SK-N-SH (cell line): ENCODE measurements around the gene BIRC5. TPM values are rescaled to one million over a fixed set of nuclear protein-coding genes. Genes with fewer than 3 reads are reported as not detected.

Experiments used
- CTCF ChIA-PET: fragments of 300-600, 350-600 bp; formaldehyde crosslinking; extraction: SDS; loops from one replicate; lab custom pipeline; 2021; lab: Yijun Ruan, JAX
- POLR2A ChIA-PET: fragments of 350-600 bp; sonication (Branson Sonifier 250); formaldehyde crosslinking; extraction: SDS; loops from one replicate; lab custom pipeline; 2020; ENCODE audit warnings: antibody characterized with exemption, inconsistent platforms; lab: Yijun Ruan, JAX
- DNase-seq: peaks from one replicate; pipeline ENCODE4 v3.0.0; 2012
- H2AFZ ChIP-seq: fragments of 200-600 bp; sonication (generic); 2 replicates; pipeline ENCODE4 v1.8.1; 2016; ENCODE audit warnings: antibody characterized with exemption, mild to moderate bottlenecking, low read depth
- H3F3A ChIP-seq: fragments of 200-600 bp; sonication (generic); replicated peaks from 2 replicates; pipeline ENCODE3; 2016; ENCODE audit warnings: antibody characterized with exemption, mild to moderate bottlenecking; ENCODE audit not compliant: insufficient read depth
- H3K27ac ChIP-seq, 2 experiments: fragments of 200-500 bp in 1 of 2; fragments of 200-600 bp in 1 of 2; sonication (Bioruptor generic) in 1 of 2; sonication (generic), shearing (Covaris generic) in 1 of 2; 2 replicates each; pipeline versions ENCODE4 v1.5.1 to v1.6.1; 2014 to 2016; ENCODE audit warnings: low read depth in 2 of 2, inconsistent platforms in 1 of 2, low read length in 1 of 2, mild to moderate bottlenecking in 1 of 2, mixed read lengths in 1 of 2
- H3K27me3 ChIP-seq: fragments of 200-600 bp; sonication (generic), shearing (Covaris generic); 2 replicates; pipeline ENCODE4 v1.6.1; 2016; ENCODE audit warnings: mixed run types; ENCODE audit not compliant: insufficient read depth
- H3K36me3 ChIP-seq, 2 experiments: fragments of 200-500 bp in 1 of 2; fragments of 200-600 bp in 1 of 2; sonication (Bioruptor generic) in 1 of 2; sonication (generic) in 1 of 2; replicated peaks in 1 of 2; 2 replicates each; pipeline versions ENCODE3 to v1.5.1; 2014 to 2016; ENCODE audit warnings: low read length in 1 of 2, mild to moderate bottlenecking in 1 of 2; ENCODE audit not compliant: insufficient read depth in 2 of 2, control insufficient read depth in 1 of 2
- H3K4me1 ChIP-seq, 2 experiments: fragments of 200-500 bp in 1 of 2; fragments of 200-600 bp in 1 of 2; sonication (Bioruptor generic) in 1 of 2; sonication (generic), shearing (Covaris generic) in 1 of 2; 2 replicates each; pipeline versions ENCODE4 v1.5.1 to v1.6.1; 2014 to 2016; ENCODE audit warnings: low read depth in 1 of 2, low read length in 1 of 2, mixed run types in 1 of 2; ENCODE audit not compliant: insufficient read depth in 2 of 2, control insufficient read depth in 1 of 2
- H3K4me2 ChIP-seq: fragments of 200-600 bp; sonication (generic), shearing (Covaris generic); 2 replicates; pipeline ENCODE4 v1.6.1; 2017; ENCODE audit warnings: mixed run types
- H3K4me3 ChIP-seq, 2 experiments: fragments of 200-500 bp in 1 of 2; fragments of 200-600 bp in 1 of 2; sonication (Bioruptor generic) in 1 of 2; sonication (generic), shearing (Covaris generic) in 1 of 2; 2 replicates each; pipeline versions ENCODE4 v1.5.1 to v1.8.1; 2014 to 2016; ENCODE audit warnings: low read depth in 2 of 2, inconsistent platforms in 1 of 2, low read length in 1 of 2, mild to moderate bottlenecking in 1 of 2, mixed read lengths in 1 of 2, moderate library complexity in 1 of 2
- H3K79me2 ChIP-seq: fragments of 200-600 bp; sonication (generic); 2 replicates; pipeline ENCODE4 v1.8.1; 2017; ENCODE audit warnings: mild to moderate bottlenecking; ENCODE audit not compliant: insufficient read depth
- H3K9ac ChIP-seq: fragments of 200-600 bp; sonication (generic); 2 replicates; pipeline ENCODE4 v1.6.1; 2017; ENCODE audit warnings: mixed run types
- H3K9me2 ChIP-seq: fragments of 200-600 bp; sonication (generic); 2 replicates; pipeline ENCODE4 v1.6.1; 2017; ENCODE audit warnings: mixed run types
- H3K9me3 ChIP-seq: fragments of 200-600 bp; sonication (generic); 2 replicates; pipeline ENCODE4 v1.6.1; 2017; ENCODE audit warnings: mixed run types, mild to moderate bottlenecking, moderate library complexity
- H4K20me1 ChIP-seq: fragments of 200-600 bp; sonication (generic); 2 replicates; pipeline ENCODE4 v1.6.1; 2017; ENCODE audit warnings: mild to moderate bottlenecking, mixed run types; ENCODE audit not compliant: insufficient read depth
- EP300 ChIP-seq, 2 experiments: IDR thresholded peaks; 2 replicates each; pipeline versions ENCODE4 v1.4.0 to v1.6.1; 2012; ENCODE audit warnings: borderline replicate concordance in 1 of 2, low read depth in 1 of 2, low read length in 1 of 2
- EZH2phosphoT487 ChIP-seq: fragments of 200-600 bp; sonication (generic); IDR thresholded peaks from 2 replicates; pipeline ENCODE4 v1.6.1; 2017; ENCODE audit warnings: low read depth, mixed run types, mild to moderate bottlenecking, antibody characterized with exemption, moderate library complexity, borderline replicate concordance
- GABPA ChIP-seq: IDR thresholded peaks from 2 replicates; pipeline ENCODE4 v1.4.0; 2012; ENCODE audit warnings: low read depth, mild to moderate bottlenecking
- GATA2 ChIP-seq: sonication (generic); formaldehyde crosslinking; IDR thresholded peaks from 2 replicates; pipeline ENCODE4 v1.5.0; 2020; ENCODE audit warnings: mild to moderate bottlenecking, missing genetic modification reagents
- JUND ChIP-seq: IDR thresholded peaks from 2 replicates; pipeline ENCODE4 v1.4.0; 2012
- MEF2A ChIP-seq: IDR thresholded peaks from 2 replicates; pipeline ENCODE4 v1.4.0; 2012; ENCODE audit warnings: low read depth, borderline replicate concordance
- MXI1 ChIP-seq: IDR thresholded peaks from 2 replicates; pipeline ENCODE4 v1.6.1; 2012; ENCODE audit warnings: mild to moderate bottlenecking, low read depth, low read length, improper control_type of control experiment
- NFIC ChIP-seq: IDR thresholded peaks from 2 replicates; pipeline ENCODE4 v1.4.0; 2012; ENCODE audit warnings: borderline replicate concordance
- POLR2AphosphoS5 ChIP-seq: IDR thresholded peaks from 2 replicates; pipeline ENCODE4 v1.6.1; 2012; ENCODE audit warnings: low read depth, low read length
- RAD21 ChIP-seq: IDR thresholded peaks from 2 replicates; pipeline ENCODE4 v1.6.1; 2012; ENCODE audit warnings: mild to moderate bottlenecking, low read length
- RFX5 ChIP-seq: IDR thresholded peaks from 2 replicates; pipeline ENCODE4 v1.6.1; 2012; ENCODE audit warnings: mild to moderate bottlenecking, improper control_type of control experiment, low read length
- SIN3A ChIP-seq: IDR thresholded peaks from 2 replicates; pipeline ENCODE4 v1.6.1; 2012; ENCODE audit warnings: low read depth, mild to moderate bottlenecking, low read length, moderate library complexity, borderline replicate concordance
- TAF1 ChIP-seq: IDR thresholded peaks from 2 replicates; pipeline ENCODE4 v1.6.1; 2012; ENCODE audit warnings: low read depth, mild to moderate bottlenecking, low read length, moderate library complexity, borderline replicate concordance
- TCF12 ChIP-seq: IDR thresholded peaks from 2 replicates; pipeline ENCODE4 v1.4.0; 2012
- TEAD4 ChIP-seq: IDR thresholded peaks from 2 replicates; pipeline ENCODE4 v1.4.0; 2012; ENCODE audit warnings: mild to moderate bottlenecking, borderline replicate concordance; ENCODE audit not compliant: insufficient read depth
- YY1 ChIP-seq: IDR thresholded peaks from 2 replicates; pipeline ENCODE4 v1.4.0; 2012; ENCODE audit warnings: low read depth, mild to moderate bottlenecking
- WGBS: methylation state at CpG from one replicate; pipeline ENCODE4 v1.1.6; 2017; ENCODE audit warnings: low lambda C conversion rate; 5-methylcytosine and 5-hydroxymethylcytosine counted together
- polyA plus RNA-seq, 3 experiments: library from polyadenylated mRNA; depleted of rRNA; stranded (reverse); fragments of >200 nt; gene quantifications; 2 replicates each; pipeline ENCODE4 v1.2.3, GENCODE V29; 2012
- TF ChIP-seq, protein P1 (sequence below): IDR thresholded peaks from 2 replicates; pipeline ENCODE4; 2012
- TF ChIP-seq, protein P2 (sequence below): IDR thresholded peaks from 2 replicates; pipeline ENCODE4 v1.4.0; 2012; ENCODE audit warnings: low read depth, borderline replicate concordance

The BIRC5 gene
- polyA plus RNA-seq, 1 of the 3 experiments (the other 2 are of a cell fraction) = 31.4 TPM

DNA sequence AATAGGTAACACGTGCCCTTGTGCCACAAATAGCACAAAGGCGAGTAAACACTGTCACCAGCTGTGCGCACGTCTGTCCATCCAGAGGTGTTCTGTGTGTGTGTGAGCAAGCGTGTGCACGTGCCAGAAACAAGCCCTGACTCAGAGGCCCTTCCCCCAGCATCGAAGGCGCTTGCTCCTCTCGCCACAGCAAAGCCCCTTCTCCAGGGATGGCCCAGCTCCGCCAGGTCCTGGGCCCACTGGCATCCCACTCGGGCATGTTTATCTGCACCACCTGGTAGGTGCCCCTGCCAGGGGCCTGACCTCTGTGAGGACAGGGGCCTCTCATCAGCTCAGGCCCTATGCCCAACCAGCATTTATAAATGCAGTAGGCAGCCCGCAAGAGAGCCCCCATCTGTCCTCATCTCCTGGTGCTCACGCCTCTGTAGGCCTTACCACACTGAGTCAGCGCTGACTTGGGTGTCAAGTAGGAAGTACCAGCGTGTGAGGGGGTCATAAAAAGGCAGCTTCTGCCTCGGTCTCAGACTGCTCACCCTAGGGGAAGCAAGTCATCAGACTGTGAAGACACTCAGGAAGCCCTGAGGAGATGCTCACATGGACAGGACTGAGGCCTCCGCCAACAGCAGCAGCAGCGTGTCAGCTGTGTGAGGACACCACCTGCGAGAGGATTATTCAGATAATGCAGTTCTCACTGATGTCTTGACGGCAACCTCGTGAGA lies 28.1 kb downstream of the BIRC5 start:
- Histone ChIP-seq H3K9me2 (no peaks in the 10 kb centered on the region), H3K4me3 (no peak overlapping the region), H3F3A (no peaks in the 10 kb centered on the region), H3K4me1 (peaks cover 0 to 19% of the 10 kb centered on the region in 2 experiments; a peak in 1 of 4 replicates), H4K20me1 (no peaks in the 10 kb centered on the region), H2AFZ (no peak overlapping the region), H3K27me3 (no peaks in the 10 kb centered on the region), H3K79me2 (no peaks in the 10 kb centered on the region), H3K36me3 (no peaks in the 10 kb centered on the region), H3K9me3 (0 out of 2 replicates have a peak, but pooled peaks cover 6% of the 10 kb centered on the region), H3K4me2 (no peak overlapping the region), H3K27ac (no peak overlapping the region), H3K9ac (no peak overlapping the region)
- ChIA-PET POLR2A (no interaction called here), CTCF (interaction anchor here (0.7 to 3.6 kb wide), 6 partner anchors 9 to 180 kb away, joined by 3 to 50 read pairs (median 4); no protein-coding TSS in a partner anchor)
- TF ChIP-seq EZH2phosphoT487 (no peak), GABPA (no peak), RAD21 (no peak)
- WGBS = 79% methylated on average over 21 of the region's 21 CpGs
- no peak for DNase-seq

GRCh38 chr17:78247304-78247703 lies 33.3 kb downstream of the BIRC5 start:
- H3K9me3 ChIP-seq = 0 out of 2 replicates have a peak, but pooled peaks cover 6% of the 10 kb centered on the region
- no peak for TF ChIP-seq EZH2phosphoT487
- no peak for TF ChIP-seq MEF2A
- TF ChIP-seq TCF12 = no peak
- no peak for TF ChIP-seq NFIC
- no peak for TF ChIP-seq SIN3A
- TF ChIP-seq POLR2AphosphoS5 = no peak
- no peak for TF ChIP-seq GATA2
- H4K20me1 ChIP-seq = no peaks in the 10 kb centered on the region
- CTCF ChIA-PET = interaction anchor here (0.7 to 8.9 kb wide), 8 partner anchors 8 to 162 kb away, joined by 3 to 196 read pairs (median 4); no protein-coding TSS in a partner anchor
- peaks cover 0 to 34% of the 10 kb centered on the region in 2 experiments; a peak in 1 of 4 replicates for H3K4me1 ChIP-seq
- H3K4me2 ChIP-seq = no peak overlapping the region
- no peaks in the 10 kb centered on the region for H3K79me2 ChIP-seq
- H3K9me2 ChIP-seq = no peaks in the 10 kb centered on the region
- no peak for DNase-seq
- POLR2A ChIA-PET = no interaction called here
- no peaks in the 10 kb centered on the region for H3K36me3 ChIP-seq
- no peak overlapping the region for H3K9ac ChIP-seq
- no peak overlapping the region for H3K4me3 ChIP-seq
- H3F3A ChIP-seq = peaks cover 7% of the 10 kb centered on the region
- H3K27ac ChIP-seq = no peak overlapping the region
- H2AFZ ChIP-seq = no peak overlapping the region
- H3K27me3 ChIP-seq = no peaks in the 10 kb centered on the region
- 86% methylated on average over 8 of the region's 8 CpGs for WGBS

DNA sequence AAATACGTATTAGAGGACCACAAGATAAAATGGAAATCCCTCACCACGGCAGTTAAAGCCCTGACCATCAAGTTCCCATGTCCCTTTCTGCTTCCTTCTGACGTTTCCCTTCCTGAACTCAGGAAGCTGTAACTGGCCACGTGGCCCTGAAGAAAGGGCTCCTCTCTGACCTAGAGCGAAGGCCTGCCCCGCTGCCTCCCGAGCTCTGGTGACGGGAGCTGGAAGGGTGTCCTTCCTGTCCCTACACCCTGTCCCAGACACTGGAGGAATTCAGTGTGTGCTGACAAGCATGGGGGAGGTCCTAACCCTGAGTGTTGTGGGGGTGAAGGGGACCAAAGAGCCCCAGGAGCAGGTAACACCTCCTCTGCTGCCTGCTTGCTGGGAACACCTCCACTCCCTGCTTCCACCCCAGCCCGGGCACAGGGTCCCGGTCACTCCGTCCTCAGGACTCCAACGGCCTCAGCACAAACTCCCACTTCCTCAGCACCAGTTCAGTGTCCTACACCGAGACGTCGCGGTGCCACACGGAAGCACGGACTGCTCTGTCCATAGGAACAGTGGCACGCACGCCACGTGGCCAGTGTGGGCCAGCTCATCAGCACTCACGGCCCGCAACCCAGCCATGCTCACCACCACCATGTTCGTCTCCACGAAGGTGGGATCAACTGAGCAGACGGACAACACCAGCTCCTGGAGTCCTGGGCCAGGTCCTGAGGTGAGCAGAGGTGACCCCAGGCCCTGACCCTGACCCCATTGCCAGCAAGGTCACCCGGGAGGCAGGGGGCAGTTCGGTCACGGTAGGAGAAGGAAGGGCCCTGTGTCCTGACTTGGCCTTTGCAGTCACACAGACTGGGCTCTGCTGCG lies 34.2 kb downstream of the BIRC5 start:
- Histone ChIP-seq H3K36me3 (no peaks in the 10 kb centered on the region), H4K20me1 (no peaks in the 10 kb centered on the region), H3F3A (peaks cover 7% of the 10 kb centered on the region), H3K4me1 (peaks cover 0 to 43% of the 10 kb centered on the region in 2 experiments; a peak in 1 of 4 replicates), H3K4me2 (no peak overlapping the region), H3K79me2 (no peaks in the 10 kb centered on the region), H3K9ac (no peak overlapping the region), H3K9me2 (no peaks in the 10 kb centered on the region), H3K27ac (no peak overlapping the region), H3K27me3 (no peaks in the 10 kb centered on the region), H3K4me3 (no peak overlapping the region), H3K9me3 (0 out of 2 replicates have a peak, but pooled peaks cover 6% of the 10 kb centered on the region), H2AFZ (no peak overlapping the region)
- 84% methylated on average over 30 of the region's 30 CpGs for WGBS
- no peak for DNase-seq
- CTCF ChIA-PET = interaction anchor here (0.9 to 8.9 kb wide), 12 partner anchors 9 to 175 kb away, joined by 3 to 196 read pairs (median 44); partner anchors contain the start of genes AFMID and TK1
- POLR2A ChIA-PET = interaction anchor here (2.1 kb wide), 1 partner anchor 23 kb away, joined by 4 read pairs; no protein-coding TSS in a partner anchor
- TF ChIP-seq, protein P1, sequence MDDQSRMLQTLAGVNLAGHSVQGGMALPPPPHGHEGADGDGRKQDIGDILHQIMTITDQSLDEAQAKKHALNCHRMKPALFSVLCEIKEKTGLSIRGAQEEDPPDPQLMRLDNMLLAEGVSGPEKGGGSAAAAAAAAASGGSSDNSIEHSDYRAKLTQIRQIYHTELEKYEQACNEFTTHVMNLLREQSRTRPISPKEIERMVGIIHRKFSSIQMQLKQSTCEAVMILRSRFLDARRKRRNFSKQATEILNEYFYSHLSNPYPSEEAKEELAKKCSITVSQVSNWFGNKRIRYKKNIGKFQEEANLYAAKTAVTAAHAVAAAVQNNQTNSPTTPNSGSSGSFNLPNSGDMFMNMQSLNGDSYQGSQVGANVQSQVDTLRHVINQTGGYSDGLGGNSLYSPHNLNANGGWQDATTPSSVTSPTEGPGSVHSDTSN = no peak
- TF ChIP-seq YY1 (no peak), JUND (no peak), MXI1 (no peak), NFIC (no peak), TAF1 (no peak), RFX5 (no peak), EP300 (IDR thresholded peaks at IDR 0.05; ENCODE audit: borderline replicate concordance in 1 of 2, low read depth in 1 of 2, low read length in 1 of 2) (no peak), TEAD4 (no peak), MEF2A (no peak)
- TF ChIP-seq, protein P2, sequence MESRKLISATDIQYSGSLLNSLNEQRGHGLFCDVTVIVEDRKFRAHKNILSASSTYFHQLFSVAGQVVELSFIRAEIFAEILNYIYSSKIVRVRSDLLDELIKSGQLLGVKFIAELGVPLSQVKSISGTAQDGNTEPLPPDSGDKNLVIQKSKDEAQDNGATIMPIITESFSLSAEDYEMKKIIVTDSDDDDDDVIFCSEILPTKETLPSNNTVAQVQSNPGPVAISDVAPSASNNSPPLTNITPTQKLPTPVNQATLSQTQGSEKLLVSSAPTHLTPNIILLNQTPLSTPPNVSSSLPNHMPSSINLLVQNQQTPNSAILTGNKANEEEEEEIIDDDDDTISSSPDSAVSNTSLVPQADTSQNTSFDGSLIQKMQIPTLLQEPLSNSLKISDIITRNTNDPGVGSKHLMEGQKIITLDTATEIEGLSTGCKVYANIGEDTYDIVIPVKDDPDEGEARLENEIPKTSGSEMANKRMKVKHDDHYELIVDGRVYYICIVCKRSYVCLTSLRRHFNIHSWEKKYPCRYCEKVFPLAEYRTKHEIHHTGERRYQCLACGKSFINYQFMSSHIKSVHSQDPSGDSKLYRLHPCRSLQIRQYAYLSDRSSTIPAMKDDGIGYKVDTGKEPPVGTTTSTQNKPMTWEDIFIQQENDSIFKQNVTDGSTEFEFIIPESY = no peak
